Astrocyte (in vitro differentiated cells and primary cell): ENCODE data around the gene YIPF6.

Experiments used
- EZH2 ChIP-seq: IDR thresholded peaks from 2 replicates; pipeline ENCODE4 v1.6.1; 2012; ENCODE audit warnings: mild to moderate bottlenecking, low read length, inconsistent platforms; ENCODE audit not compliant: insufficient read depth
- TF ChIP-seq, protein P1 (sequence below): IDR thresholded peaks from 2 replicates; pipeline ENCODE4 v1.5.1; 2011; ENCODE audit warnings: low read depth, mild to moderate bottlenecking, inconsistent platforms, low read length, moderate library complexity; ENCODE audit not compliant: insufficient read depth

DNA sequence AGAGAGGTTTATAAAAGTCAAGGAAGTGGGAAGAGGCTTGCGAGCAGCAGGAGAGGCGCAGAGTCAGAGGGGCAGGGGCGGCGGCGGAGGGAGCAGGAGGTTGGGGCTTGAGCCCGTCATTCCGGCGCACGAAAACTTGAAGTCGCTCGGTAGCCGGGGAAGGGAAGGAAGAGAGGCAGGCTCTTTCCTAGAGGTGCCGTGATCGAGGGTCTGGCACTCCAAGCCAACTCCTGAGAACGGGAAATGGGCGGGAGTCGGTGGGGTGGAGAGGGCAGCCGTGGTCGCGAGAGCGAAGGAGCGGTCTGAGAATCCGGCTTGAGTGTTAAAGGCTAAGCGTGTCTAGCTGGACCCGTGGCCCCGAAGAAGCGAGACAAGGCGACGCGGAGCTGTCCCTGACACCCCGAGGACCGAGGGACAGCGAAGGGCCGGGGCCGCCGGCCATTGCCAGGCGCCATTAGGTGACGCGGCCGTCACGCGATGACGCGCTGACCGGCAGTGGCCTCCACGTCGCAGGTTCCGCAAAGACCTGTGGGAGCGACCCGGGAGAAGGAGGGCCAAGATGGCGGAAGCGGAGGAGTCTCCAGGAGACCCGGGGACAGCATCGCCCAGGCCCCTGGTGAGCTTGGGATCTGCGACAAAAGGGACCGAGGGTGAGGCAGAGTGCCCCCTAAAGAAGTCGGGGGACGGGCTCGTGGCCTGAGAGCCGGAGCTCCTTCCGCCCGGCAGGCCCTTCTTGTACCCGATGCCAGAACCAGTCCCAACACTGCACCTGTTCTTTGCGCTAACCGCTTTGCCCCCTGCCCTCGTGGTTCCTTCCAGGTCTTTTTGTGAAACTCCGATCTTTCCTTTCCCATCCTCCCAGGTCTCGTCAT is at the start of gene YIPF6:
- TF ChIP-seq, protein P1, sequence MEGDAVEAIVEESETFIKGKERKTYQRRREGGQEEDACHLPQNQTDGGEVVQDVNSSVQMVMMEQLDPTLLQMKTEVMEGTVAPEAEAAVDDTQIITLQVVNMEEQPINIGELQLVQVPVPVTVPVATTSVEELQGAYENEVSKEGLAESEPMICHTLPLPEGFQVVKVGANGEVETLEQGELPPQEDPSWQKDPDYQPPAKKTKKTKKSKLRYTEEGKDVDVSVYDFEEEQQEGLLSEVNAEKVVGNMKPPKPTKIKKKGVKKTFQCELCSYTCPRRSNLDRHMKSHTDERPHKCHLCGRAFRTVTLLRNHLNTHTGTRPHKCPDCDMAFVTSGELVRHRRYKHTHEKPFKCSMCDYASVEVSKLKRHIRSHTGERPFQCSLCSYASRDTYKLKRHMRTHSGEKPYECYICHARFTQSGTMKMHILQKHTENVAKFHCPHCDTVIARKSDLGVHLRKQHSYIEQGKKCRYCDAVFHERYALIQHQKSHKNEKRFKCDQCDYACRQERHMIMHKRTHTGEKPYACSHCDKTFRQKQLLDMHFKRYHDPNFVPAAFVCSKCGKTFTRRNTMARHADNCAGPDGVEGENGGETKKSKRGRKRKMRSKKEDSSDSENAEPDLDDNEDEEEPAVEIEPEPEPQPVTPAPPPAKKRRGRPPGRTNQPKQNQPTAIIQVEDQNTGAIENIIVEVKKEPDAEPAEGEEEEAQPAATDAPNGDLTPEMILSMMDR = no peak
- no peak for TF ChIP-seq EZH2
